GDM1 (cell line): ENCODE measurements around the gene CHD6.

Source experiments
- DNase-seq: peaks from one replicate; lab custom pipeline; 2025; lab: John Stamatoyannopoulos, UW

CHD6 gene

DNA sequence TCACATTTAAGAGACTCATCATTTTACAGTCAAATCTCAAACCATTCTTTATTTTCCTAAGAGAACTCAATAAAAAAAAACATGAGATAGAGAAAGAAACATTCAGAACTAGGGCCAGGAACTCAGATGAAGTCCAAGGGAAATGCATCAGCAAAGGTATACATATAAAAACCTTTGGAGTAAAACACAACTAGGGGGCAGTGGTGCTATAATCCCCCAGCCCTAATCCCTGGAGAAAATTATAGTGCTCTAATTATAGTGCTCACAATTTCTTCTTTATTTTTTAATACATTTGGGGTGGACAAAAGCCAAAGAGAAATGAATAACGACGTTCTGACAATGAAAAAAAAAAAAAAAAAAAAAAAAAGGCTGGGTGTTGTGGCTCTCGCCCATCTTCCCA, 151.0 kb downstream of the CHD6 start:
- no peak for DNase-seq

DNA sequence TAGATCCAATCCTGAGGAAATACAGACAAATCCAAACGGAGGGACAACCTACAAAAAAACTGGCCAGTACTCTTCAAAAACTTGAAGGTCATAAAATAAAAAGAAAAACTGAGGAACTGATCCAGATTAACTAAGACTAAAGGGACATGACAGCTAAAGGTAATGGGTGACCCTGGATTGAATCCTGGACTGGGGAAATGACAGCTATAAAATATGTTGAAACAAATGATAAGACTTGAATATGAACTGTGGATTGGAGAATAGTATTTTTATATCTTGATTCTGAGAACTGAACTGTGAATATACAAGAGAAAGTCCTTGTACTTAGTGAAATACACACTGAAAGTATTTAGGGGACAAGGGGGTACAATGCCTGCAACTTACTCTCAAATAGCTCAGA, 154.6 kb downstream of the CHD6 start:
- no peak for DNase-seq

DNA sequence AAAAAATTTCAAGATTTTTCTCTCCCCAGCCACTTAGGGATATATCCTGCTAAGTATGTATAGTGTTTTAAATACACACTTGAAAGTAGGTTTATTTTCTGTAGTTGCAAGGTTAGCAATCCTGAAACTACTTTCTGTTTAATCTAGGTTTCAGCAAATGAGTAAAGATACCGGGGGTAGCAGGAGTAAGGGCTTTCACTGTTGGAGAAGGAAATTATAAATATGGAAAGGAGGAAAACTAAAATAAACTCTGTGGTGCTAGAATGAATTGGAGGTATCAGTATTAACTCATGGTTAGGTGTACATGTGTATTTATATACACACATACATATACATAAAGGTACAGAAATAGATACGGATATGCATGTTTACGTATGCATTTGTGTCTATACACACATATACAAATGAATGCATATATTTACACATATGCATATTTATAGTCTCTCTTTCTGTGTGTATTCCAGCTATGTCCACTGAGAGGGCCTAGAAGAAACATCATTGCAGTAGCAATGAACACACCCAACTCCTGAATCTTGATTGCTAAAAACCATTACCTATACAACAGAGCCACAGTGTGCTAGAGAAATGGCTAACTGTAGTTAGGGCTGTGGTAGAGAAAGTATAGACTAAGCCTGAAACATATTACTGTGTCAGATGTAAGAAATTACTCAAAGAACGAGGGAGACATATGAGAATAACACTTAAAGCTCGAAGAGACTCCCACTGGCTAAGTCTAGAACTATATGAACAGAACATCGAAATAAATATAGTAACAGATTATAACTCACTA, 155.6 kb downstream of the CHD6 start:
- DNase-seq = no peak

- DNase-seq = no peak
Measured at GRCh38 chr20:41458761-41459160, 159.4 kb downstream of the CHD6 start.

DNA sequence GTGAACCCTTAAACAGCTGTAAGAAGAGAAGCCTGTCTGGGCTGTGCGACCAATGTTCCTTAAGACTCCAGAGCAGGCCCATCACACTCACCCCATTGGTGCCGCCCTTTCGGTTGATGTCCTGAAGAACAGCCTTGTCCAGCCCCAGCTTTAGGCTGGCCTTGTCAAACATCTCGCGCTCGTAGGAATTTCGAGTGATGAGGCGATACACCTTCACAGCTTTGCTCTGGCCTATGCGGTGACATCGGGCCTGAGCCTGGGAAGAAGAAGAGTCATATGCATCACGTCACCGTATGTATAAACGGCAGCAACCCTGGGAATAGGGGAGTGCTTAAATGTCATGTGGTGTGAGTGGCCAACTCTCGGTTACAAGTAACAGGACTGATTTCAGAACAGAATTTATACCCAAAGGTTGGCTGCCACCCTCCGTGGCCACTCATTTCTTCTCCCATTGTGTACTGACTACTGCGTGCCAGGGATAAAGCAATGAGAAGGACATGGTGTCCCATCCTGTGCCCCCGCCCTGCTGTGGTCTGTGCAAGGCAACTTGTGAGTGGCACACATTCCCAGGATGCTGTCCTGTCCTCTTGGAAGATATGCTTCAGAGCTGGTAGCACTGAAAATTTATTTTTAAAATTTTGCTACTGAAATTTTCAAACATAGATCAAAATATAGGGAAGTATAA, 160.9 kb downstream of the CHD6 start:
- DNase-seq = no peak

DNA sequence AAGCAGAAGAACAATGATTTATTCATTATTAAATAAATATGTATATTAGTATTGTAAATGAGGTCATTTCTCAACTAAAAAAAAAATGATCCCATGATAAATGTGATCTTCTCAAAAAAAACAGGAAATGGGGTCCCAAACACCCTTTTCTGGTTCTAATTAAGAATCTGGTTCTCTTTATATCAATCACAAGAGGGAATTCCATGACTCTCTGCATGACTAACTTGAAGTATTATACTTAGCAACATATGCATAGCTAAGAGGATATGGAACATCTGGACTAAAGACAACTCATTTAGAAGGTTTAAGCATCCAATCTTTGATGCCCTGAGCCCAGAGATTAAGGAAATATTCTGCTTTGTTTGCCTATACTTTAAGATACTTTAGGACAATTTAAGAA, 161.8 kb downstream of the CHD6 start:
- DNase-seq = no peak

- DNase-seq = no peak
Measured at GRCh38 chr20:41454250-41454649, 163.9 kb downstream of the CHD6 start.

DNA sequence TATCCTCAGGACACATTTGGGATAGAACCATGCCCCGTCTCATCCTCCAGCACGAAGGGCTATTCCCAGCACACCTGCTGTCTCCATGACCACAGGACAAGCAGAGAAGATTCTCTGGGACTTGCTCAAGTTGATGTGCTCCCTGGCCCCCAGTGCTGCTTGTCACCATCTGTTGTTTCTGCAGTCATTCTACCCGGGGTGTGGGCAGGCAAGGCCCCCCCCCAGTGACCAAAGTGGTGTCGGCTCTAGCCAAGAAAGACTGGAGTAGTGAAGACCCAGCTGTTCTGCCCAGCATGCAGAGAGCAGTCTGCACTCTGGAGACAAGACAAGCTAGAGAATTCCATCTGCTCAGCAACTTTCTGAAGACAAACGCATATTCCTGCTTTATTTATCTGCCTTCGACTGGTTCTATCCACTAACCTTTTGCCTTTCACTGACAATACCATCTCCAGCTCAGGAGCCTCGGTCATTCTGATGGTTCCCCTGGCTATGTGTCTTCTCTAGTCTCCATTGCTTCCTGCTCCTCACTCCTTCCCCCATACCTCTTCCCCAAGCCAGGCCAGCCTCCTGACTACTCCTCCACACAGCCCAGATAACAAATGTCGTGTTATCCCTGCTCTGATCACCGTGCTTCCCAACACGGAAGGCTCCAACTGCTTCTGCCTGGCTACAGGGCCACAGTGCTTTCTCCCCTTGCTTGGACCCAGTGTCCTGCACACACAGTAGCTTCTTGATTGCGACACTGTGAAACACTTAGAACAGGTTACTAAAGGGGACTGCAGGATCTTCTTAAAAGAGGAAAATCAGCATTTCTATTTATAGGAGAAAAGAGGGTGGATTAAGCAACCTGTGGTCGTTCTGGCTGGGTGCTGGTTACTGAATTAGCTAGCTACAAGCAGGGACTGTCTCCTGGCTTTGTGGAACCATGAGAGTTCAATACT, 164.9 kb downstream of the CHD6 start:
- DNase-seq = no peak

GRCh38 chr20:41452226-41452625, 166.0 kb downstream of the CHD6 start:
- no peak for DNase-seq

DNA sequence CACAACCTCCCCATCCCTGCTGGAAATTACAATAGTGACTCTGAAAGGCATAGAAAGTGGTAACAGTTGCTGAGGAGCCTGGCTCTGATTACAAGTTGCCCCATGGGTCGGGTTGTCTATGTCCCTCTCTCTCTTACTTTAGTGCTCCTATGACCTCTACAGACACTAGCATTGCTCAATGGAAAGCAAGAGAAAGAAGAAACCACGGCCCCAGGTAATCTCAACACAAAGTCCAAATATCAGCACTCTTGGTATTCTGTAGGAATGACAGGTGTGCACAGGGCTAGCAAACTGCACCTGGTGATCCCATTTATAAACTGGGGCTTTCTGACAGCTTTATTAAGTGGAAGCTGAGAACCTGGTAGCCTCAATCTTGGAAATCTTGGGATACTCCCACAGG, 171.2 kb downstream of the CHD6 start:
- no peak for DNase-seq

DNA sequence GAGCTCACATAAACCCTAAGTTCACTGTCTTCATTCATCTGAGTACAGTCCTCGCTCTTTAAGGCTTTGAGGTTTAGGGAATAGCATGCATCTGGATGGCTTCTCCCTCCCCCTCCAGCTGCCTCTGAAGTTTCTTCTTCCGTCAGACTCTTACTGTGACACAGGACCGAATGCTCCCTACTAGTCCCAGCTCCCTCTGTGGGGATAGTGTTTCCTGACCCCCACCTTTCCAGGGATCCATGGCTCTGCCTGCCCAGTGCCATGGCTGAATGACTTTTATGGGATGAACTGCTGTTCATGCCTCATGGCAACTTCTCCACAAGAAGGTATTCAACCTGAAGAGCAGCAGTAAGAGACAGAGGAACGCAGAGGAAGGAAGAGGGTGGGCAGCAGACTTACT, 171.7 kb downstream of the CHD6 start:
- no peak for DNase-seq

GRCh38 chr20:41444821-41445220, 173.4 kb downstream of the CHD6 start:
- no peak for DNase-seq

- no peak for DNase-seq
Measured at GRCh38 chr20:41443691-41444090, 174.5 kb downstream of the CHD6 start.

DNA sequence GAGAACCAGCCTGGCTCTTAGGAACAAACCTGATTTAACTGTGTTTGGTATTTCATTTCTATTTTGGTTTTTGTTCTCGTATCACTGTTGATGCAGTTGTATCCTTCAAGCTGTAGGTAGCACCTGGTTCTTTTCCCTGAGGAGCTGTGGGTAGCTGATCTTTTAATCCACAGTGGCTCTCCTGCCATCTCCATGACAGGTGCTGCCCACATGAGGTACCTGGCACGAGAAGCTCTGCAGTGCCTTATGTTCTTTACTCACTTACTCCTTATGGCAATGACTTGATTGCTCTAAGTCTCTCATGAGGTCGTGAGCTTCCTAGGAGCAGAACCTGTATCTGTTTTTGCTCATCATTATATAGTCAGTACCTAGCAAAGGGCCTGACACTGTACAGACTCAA, 177.3 kb downstream of the CHD6 start:
- no peak for DNase-seq

DNA sequence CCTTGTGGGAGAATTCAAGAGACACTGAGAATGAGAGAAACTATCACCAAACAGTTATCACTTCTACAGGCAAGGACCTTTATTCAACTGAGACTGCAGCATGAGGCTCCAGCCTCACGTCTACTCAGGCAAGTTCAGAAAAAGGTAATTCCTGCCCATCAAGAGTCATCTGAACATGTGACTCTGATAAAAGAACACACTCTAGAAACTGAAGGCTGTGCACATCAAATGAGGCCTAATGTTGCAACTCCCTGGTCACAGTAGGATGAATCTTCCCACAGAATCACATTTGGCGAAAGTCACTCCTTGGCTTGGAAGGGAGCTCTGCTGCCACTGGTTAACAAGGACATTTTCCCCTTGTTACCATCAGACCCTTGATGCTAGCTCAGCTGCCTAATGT, 180.3 kb downstream of the CHD6 start:
- DNase-seq = no peak

DNA sequence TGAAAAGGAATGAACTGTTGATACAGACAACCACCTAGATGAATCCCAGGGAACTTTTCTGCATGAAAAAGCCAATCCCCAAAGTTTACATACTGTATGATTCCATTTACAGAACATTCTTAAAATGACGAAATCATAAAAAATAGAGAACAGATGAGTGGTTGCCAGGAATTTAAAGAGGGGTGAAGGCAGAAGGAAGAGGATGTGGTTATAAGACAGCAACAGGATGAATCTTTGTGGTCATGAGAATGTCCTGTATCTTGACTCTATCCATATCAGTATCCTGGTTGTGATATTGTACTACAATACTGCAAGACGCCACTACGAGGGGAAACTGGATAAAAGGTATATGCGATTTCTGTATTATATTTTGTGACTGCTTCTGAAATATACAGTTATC, 181.5 kb downstream of the CHD6 start:
- no peak for DNase-seq

GRCh38 chr20:41433203-41433602, 185.0 kb downstream of the CHD6 start:
- no peak for DNase-seq

GRCh38 chr20:41432746-41433145, 185.4 kb downstream of the CHD6 start:
- DNase-seq = no peak

- DNase-seq = no peak
Measured at GRCh38 chr20:41428285-41428684, 189.9 kb downstream of the CHD6 start.

DNA sequence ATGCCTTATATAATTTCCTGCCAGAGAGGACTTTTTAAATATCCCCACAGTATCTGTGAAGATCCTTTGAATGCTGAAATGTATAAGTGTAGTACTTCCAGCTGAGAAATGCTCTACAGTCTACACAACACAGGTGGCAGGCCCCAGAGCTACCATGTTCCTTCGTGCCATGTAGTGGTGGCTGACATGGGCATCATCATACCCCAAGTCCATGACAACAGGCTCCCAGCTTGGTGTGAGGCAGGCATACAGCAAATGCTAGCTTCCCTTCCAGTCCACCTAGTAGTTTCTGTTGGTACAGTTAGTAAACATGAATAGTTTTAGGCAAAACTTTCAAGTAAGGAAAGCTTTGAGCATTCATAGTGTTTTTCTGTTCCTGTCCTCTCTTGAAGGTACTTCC, 190.3 kb downstream of the CHD6 start:
- DNase-seq = no peak

- DNase-seq = no peak
Measured at GRCh38 chr20:41426976-41427375, 191.2 kb downstream of the CHD6 start.

GRCh38 chr20:41426086-41426830, 191.9 kb downstream of the CHD6 start:
- DNase-seq = no peak
